Neural crest cell (in vitro differentiated cells): ENCODE measurements around the gene CYFIP1. TPM values are rescaled to one million over a fixed set of nuclear protein-coding genes. Genes with fewer than 3 reads are reported as not detected.

Experiments
- DNase-seq: peaks from one replicate; pipeline ENCODE4 v3.0.0; 2021; ENCODE audit warnings: low read depth, mixed read lengths, low spot score
- H3K27ac Mint-ChIP-seq: one replicate; pipeline ENCODE4 v1.8.0; 2021; ENCODE audit warnings: mild to moderate bottlenecking, mixed read lengths; ENCODE audit not compliant: unreplicated experiment
- H3K27me3 Mint-ChIP-seq: 2 replicates; pipeline ENCODE4 v1.8.0; 2021; ENCODE audit warnings: low read depth, mild to moderate bottlenecking, mixed read lengths
- H3K36me3 Mint-ChIP-seq: 2 replicates; pipeline ENCODE4 v1.8.0; 2021; ENCODE audit warnings: low read depth, mild to moderate bottlenecking, mixed read lengths
- H3K4me1 Mint-ChIP-seq: 2 replicates; pipeline ENCODE4 v1.8.0; 2021; ENCODE audit warnings: mixed read lengths
- H3K4me3 Mint-ChIP-seq: one replicate; pipeline ENCODE4 v1.8.0; 2021; ENCODE audit warnings: mild to moderate bottlenecking, mixed read lengths
- H3K9me3 Mint-ChIP-seq: 2 replicates; pipeline ENCODE4 v1.8.0; 2021; ENCODE audit warnings: mixed read lengths
- total RNA-seq: library from RNA; stranded (reverse); gene quantifications from 2 replicates; pipeline ENCODE4 v1.2.1, GENCODE V29; 2021
- TF ChIP-seq, protein P1 (sequence below): fragments of 200-600 bp; sonication (generic); conservative IDR thresholded peaks from 2 replicates; pipeline ENCODE4 v1.5.0; 2021; ENCODE audit warnings: antibody characterized with exemption, mild to moderate bottlenecking

Gene CYFIP1
- total RNA-seq, 1 donor from 2014 or later: 116 TPM

DNA sequence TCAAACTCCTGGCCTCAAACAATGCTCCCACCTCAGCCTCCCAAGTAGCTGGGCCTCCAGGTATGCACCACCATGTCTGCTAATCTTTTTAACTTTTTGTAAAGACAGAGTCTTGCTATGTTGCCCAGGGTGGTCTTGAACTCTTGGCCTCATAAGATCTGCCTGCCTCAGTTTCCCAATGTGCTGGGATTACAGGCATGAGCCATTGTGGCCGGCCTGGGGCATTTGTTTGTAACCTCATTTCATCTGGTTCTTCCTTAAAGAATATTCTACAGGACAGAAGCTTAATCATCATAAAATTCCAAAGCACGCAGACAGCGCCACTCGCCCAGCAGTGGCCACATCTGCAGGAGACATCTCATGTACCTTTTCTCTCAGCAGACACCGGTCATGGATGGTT, 23.6 kb upstream of the CYFIP1 start:
- TF ChIP-seq, protein P1, sequence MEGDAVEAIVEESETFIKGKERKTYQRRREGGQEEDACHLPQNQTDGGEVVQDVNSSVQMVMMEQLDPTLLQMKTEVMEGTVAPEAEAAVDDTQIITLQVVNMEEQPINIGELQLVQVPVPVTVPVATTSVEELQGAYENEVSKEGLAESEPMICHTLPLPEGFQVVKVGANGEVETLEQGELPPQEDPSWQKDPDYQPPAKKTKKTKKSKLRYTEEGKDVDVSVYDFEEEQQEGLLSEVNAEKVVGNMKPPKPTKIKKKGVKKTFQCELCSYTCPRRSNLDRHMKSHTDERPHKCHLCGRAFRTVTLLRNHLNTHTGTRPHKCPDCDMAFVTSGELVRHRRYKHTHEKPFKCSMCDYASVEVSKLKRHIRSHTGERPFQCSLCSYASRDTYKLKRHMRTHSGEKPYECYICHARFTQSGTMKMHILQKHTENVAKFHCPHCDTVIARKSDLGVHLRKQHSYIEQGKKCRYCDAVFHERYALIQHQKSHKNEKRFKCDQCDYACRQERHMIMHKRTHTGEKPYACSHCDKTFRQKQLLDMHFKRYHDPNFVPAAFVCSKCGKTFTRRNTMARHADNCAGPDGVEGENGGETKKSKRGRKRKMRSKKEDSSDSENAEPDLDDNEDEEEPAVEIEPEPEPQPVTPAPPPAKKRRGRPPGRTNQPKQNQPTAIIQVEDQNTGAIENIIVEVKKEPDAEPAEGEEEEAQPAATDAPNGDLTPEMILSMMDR: no peak
- Mint-ChIP-seq H3K4me1 (no peaks in the 10 kb centered on the region), H3K4me3 (no peak overlapping the region), H3K27me3 (no peaks in the 10 kb centered on the region), H3K27ac (no peak overlapping the region), H3K36me3 (peaks cover 4% of the 10 kb centered on the region), H3K9me3 (no peaks in the 10 kb centered on the region)
- no peak for DNase-seq

DNA sequence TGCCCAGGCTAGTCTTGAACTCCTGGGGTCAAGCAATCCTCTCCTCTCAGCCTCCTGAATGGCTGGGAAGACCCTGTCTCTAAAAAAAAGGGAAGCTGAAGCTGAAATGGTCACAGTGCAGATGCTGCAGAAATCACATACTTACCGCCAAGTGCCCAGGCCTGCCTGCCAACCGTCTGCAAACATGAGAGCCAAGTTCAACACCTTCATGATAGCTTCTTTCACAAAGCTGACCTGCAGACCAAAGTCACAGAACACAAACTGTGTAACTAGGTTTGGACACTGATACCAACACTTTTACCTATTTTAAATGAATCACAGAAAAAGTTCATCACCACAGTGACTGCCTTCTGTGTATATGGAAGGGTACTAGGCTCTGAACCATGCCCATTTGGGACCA, 22.8 kb upstream of the CYFIP1 start:
- H3K4me1 Mint-ChIP-seq: no peaks in the 10 kb centered on the region
- H3K4me3 Mint-ChIP-seq: no peak overlapping the region
- no peak for DNase-seq
- no peaks in the 10 kb centered on the region for H3K9me3 Mint-ChIP-seq
- peaks cover 4% of the 10 kb centered on the region for H3K36me3 Mint-ChIP-seq
- no peaks in the 10 kb centered on the region for H3K27me3 Mint-ChIP-seq
- TF ChIP-seq, protein P1: no peak
- no peak overlapping the region for H3K27ac Mint-ChIP-seq

DNA sequence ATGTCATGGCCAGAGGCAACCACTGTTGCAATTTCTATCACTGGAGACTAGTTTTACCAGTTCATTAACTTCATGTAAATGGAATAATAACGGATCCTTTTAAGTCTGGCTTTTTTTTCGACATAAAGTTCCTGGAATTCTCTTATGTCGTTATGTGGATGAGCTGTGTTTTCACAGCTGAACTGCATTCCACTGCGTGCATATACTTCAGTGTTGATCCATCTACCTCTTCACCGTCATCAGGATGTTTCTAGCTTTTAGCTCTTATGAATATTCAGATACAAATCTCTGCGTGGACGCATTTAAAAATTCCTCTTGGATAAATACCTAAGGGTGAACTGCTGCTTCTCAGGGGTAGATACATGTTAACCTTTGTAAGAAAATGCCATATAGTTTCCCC, 15.6 kb upstream of the CYFIP1 start:
- H3K9me3 Mint-ChIP-seq: no peaks in the 10 kb centered on the region
- no peak overlapping the region for H3K27ac Mint-ChIP-seq
- H3K27me3 Mint-ChIP-seq: no peaks in the 10 kb centered on the region
- DNase-seq: no peak
- H3K36me3 Mint-ChIP-seq: peaks cover 4% of the 10 kb centered on the region
- no peak overlapping the region for H3K4me3 Mint-ChIP-seq
- TF ChIP-seq, protein P1: no peak
- H3K4me1 Mint-ChIP-seq: no peaks in the 10 kb centered on the region

DNA sequence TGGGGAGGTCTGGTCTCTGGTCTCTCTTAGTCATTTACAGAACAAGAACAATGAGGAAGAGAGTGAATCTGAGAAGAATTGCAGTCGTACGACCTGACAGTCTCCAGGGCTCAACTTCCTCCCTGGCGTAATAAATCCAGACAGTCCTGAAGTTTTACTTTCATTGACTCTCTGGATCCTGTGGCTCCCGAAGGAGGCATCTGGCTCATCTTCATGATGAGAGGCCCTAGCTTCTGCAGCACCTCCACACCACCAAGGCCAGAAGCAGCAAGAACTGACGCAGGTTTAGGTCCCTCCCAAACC, 11.8 kb upstream of the CYFIP1 start:
- Mint-ChIP-seq H3K27ac (no peak overlapping the region), H3K4me3 (no peak overlapping the region)

DNA sequence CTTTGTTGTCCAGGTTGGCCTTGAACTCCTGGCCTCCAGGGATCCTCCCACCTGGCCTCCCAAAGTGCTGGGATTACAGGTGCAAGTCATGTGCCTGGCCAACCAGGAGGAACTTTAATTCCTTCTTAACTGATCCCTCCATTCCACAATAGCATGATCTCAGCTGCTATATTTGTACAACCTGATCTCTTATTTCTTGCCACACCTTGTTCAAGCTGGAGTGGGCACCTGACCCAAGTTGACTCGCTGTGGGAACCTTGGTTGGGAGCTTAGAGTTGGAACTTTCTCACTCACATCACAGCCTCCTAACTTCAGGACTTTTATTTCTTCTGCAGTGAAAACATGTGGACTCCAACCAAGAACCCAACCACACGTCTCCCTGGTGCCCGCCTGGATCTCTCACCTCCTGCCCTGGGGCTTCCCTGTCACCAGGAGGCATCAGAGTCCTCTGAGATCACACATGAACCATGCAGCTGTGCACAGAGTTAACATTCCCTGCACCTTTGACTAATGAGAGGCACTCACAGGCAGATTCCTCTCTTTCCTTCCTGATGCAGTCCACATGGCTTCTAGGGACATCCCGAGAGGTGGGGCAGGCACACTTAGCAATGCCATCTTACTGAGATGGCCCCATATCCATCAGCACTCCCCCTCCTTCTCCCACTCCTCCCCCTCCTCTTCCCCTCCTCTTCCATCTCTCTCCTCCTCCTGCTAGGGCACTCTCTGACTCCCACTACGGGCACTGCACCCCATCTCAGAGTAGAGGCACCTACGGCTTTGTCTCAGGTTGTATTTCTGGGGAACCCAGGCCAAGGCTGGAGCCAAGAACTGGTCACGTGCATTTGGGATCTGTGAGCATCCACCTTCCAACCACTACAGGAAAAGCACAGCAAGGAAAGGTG, 9.7 kb upstream of the CYFIP1 start:
- Mint-ChIP-seq H3K36me3 (peaks cover 4% of the 10 kb centered on the region), H3K4me3 (no peak overlapping the region), H3K27ac (no peak overlapping the region), H3K27me3 (no peaks in the 10 kb centered on the region), H3K4me1 (no peaks in the 10 kb centered on the region), H3K9me3 (no peaks in the 10 kb centered on the region)
- DNase-seq: no peak
- TF ChIP-seq, protein P1: no peak

More for the DNA sequence above, 11.8 kb upstream of the CYFIP1 start:
- Mint-ChIP-seq H3K27me3 (no peaks in the 10 kb centered on the region), H3K36me3 (peaks cover 4% of the 10 kb centered on the region), H3K9me3 (no peaks in the 10 kb centered on the region), H3K4me1 (no peaks in the 10 kb centered on the region)
- TF ChIP-seq, protein P1: no peak
- no peak for DNase-seq
